SK-MEL-5 (cell line): ENCODE data around the gene PPHLN1. TPM values are rescaled to one million over a fixed set of nuclear protein-coding genes. Genes with fewer than 3 reads are reported as not detected.
"Not testable (repeated sequence)": the region's sequence is repeated elsewhere in the genome, so short reads cannot be mapped to it uniquely, and the experiment has no call there.

Experiments
- DNase-seq: peaks from one replicate; pipeline ENCODE4 v3.0.0-alpha.2; 2016; ENCODE audit warnings: low read depth, low spot score
- in situ Hi-C: cut with HindIII; loops from 2 replicates; pipeline ENCODE4 v1.10.0; 2016; ENCODE audit warnings: low sequenced_read_pairs, high pct_unique_total_duplicates, low pct_unique_long_range_greater_than_20kb
- total RNA-seq: library from RNA; depleted of rRNA; stranded (reverse); fragments of >200 nt; shearing (Covaris generic); gene quantifications from 2 replicates; pipeline ENCODE4 v1.2.3, GENCODE V29; 2014

PPHLN1 gene
- total RNA-seq, 1 experiment from 2014 or later: 94.9 TPM

DNA sequence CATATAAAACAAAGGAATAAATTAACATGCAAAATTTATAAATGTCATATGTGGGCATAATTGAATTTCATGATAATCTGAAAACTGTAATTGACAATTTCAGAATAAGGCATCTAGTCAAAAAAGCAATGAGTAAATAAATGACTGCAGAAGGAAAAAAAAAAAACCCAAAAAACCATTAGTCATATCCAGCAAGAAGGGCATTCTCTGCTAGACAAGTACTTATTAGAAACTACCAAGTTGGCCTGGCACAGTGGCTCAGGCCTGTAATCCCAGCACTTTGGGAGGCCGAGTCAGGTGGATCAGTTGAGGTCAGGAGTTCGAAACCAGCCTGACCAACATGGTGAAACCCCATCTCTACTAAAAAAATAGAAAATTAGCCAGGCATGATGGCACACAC lies 17.6 kb upstream of the PPHLN1 start:
- DNase-seq: no peak
- in situ Hi-C loops: no loop called here

DNA sequence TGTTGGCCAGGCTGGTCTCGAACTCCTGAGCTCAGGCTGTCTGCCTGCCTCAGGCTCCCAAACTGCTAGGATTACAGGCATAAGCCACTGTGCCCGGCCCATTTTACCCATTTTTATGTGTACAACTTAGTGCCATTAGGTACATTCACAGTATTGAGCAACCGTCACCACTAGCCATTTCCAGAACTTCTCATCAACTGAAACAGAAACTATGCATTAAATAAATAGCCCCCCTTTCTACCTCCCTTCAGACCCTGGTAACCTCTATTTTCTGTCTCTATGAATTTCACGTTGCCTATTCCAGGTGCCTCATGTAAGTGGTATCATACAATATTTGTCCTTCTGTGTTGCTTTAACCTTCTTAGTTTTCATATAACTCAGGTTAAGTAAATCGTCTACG lies 16.0 kb upstream of the PPHLN1 start:
- no peak for DNase-seq
- in situ Hi-C loops: no loop called here

DNA sequence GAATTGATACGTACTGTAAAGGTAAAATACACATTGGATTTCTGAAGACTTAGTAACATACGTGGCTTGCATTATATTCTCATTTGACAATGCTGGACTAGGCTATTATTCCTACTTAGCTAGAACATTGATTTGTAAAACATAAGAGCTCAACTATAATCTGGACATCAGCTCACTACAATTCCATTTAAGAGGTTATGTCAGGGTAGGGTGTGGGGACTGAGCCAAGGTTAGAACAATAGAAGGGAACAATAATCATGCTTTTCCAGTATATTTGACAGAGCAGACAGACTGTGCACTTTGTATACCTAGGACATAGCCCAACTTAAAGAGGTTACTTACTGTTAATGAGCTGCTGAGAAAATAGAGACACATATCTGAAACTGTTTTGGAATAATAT lies 10.9 kb upstream of the PPHLN1 start:
- no peak for DNase-seq
- in situ Hi-C loops: no loop called here

DNA sequence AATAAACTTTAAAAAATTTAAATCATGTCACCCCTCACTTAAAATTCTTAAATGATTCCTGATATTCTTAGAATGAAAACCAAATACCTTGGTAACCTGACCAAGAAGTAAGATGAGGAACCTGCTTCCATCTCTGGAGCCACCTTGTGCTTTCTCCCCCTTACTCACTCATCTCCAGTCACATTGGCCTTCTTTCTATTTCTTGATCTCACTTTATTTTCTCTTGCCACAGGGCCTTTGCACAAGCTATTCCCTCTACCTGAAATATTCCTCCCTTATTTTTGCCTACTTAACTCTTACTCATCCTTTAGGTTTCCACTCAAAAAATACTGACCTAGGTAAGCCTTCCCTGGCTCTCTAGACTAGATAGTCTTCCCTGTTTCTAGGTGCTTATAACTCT lies 5.2 kb upstream of the PPHLN1 start:
- in situ Hi-C loops: no loop called here
- DNase-seq: no peak

DNA sequence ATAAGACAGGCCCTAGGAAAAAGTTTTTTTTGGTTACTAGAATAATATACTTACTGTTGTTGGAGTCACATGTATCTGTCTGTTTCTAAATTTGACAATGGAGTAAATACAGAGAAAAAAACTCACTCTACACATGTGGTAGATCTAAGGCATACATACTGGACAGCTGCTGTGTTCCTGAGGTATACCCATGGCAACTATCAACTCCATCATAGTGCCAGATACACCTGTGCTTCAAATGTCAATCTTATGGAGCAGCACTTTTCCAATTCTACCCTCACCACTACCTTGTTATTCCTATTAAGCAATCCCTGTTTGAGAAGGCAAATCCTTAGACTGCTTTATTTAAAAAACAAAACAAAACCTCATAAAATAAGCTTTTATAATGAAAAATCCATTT lies 3.4 kb upstream of the PPHLN1 start:
- DNase-seq: peak; percentile 34
- in situ Hi-C loops: no loop called here

DNA sequence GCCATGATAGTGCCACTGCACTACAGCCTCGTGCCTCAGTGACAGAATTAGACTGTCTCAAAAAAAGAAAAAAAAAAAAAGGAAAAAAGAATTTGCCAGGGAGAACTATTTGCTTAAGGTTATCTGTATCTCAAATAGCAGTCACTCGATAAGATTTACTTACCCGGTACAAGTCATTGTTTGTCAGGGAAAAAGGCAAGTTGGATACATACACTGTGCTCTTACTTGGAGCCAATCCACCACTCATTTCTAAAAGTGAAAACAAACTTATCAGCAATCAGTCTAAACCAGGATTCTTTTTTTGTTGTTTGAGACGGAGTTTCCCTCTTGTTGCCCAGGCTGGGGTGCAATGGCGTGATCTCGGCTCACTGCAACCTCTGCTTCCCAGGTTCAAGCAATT lies 2.1 kb upstream of the PPHLN1 start:
- DNase-seq: no peak
- in situ Hi-C loops: no loop called here

DNA sequence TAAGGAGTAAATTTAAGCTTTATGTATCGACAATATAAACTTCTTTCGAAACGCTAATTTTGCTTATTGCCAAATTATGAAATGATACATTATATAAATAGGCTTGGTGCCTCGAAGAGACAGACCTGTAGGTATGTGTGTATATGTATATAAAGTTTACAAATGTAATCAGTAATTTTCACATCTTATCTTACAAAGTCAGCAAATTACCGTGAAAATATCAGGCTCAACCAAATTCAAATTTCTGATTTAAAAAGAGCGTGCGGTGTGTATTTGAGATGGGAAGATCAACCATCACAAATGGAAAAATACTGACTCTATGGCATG lies 678 bp upstream of the PPHLN1 start:
- in situ Hi-C loops: no loop called here

DNA sequence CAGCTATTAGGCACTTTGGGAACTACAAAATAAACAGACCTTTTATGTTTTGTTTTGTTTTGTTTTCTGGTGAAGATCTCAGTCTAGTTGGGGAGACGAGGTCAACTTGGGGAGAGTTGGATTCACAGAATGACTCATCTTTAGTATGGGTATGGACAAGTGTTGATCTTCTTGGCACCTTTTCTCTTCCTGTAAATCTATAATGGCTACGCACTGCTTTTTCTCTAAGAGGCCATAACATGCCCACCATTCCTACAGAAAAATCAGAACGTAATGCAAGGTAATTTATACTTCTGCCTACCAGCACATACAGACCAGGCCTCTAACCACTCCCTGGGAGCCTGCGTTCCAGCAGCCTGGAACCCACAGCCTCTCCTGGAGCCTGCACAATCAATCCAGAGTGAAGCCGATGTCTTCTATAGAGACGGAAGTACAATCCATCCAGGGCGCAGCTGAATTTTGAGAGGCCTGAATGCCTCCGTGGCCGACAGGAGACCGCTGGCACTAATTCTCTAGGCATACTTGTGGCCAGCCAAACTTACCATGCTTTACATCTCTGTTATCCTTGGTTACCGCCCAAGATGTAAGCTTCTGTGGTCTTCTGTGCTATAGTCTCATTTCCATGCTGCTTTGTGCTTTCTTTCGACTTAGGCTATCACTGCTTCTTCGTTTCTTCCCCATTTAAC lies 717 bp downstream of the PPHLN1 start:
- DNase-seq: peak; percentile 20

More for the DNA sequence above, 678 bp upstream of the PPHLN1 start:
- DNase-seq: no peak

DNA sequence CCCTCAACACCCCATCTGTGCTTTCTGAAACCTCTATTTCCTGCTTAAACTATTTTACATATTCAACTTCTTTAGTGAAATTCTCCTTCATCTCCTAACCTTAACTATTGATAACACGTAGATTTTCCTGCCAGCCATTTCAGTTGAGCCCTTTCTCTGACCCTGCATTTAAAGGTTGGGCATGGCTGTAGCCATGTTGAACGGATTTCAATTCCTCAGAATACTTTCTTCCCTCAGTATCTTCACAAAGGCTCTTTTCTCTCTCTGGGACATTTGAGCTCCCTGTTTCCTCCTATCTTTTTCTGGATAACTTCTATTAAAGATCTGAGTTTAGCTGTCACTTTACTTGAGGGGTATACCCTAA lies 1.2 kb downstream of the PPHLN1 start:
- no peak for DNase-seq
- in situ Hi-C loops: no loop called here

More for the DNA sequence above, 717 bp downstream of the PPHLN1 start:
- in situ Hi-C loops: no loop called here

DNA sequence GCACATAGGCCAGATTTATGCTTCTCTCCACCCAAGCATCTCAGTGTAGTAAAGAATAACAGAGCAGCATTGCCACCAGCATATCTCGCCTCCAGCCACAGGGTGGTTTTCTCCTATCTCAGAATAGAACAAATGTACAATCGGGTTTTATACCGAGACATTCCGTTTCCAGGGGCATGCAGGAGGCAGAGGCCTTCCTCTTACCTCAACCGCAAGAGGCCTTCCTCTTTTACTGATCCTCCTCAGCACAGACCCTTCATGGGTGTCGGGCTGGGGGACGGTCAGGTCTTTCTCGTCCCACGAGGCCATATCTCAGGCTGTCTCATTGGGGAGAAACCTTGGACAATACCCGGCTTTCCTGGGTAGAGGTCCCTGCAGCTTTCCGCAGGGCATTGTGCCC lies 4.1 kb downstream of the PPHLN1 start:
- in situ Hi-C loops: loop anchor here (10.0 kb wide), 1 partner anchor 205 kb away; no protein-coding TSS in a partner anchor
- DNase-seq: not testable (repeated sequence)

DNA sequence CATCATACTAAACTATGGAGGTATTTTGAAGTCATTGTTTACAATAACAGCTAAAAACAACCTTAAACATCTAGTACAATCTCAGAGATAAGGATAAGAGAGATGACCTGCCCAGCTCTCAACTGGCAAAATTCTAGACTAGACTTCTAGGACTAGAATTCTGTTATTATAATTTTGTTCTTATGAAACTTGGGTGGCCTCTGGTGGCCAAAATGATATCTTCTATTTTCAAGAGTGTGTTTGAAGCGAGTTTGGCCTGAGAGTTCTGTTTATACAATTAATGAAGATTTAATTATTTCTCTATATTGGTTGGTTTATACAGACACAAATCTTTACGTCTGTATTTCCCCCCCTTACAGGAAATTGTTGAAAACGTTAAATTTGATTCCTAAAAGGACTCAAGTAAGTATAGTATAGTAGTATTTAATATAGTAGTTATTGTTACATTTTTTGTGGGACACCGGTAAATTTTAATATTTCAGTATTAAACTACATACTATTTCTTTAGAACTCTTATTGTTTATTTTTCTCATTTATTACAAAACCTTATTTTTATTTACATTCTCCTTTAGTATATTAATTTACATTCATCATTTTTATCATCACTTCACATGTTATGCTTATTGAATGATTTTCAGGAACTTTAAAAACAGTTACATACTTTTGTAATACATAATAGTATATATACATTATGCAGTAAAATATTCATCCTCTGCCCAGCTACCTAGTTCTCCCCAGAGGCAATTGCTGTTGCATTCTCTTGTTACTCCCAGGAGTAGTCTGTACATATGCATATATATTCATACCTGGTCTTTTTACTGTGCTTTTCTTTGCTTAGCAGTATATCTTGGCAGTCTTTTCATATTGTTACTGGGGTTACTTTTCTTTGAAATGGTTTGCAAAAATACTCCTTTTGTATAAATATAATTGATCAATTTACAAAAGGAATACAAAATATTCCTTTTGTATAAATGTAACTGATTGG lies 6.6 kb downstream of the PPHLN1 start:
- peak; percentile 70 for DNase-seq
- in situ Hi-C loops: loop anchor here (10.0 kb wide), 1 partner anchor 208 kb away; no protein-coding TSS in a partner anchor

DNA sequence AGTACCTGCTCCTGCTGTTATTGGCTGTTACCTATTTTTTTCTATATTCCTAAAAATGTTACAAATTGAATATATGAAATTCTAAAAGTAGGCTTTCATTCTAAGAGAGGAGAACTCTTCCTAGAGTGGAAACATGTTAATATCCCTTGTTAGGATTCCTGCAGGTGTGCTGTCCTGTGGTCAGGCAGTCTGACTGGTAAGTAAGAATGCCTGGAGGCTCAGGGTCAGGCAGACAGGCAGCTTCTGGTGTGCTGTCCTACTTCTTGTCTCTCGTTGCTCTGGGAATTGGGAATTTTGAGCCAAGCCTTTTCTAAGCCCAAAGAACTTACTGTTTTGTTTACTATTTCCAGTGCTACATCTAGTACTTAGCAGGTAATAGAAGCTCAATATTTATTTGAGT lies 10.3 kb downstream of the PPHLN1 start:
- no peak for DNase-seq
- in situ Hi-C loops: loop anchor here (10.0 kb wide), 1 partner anchor 211 kb away; no protein-coding TSS in a partner anchor

DNA sequence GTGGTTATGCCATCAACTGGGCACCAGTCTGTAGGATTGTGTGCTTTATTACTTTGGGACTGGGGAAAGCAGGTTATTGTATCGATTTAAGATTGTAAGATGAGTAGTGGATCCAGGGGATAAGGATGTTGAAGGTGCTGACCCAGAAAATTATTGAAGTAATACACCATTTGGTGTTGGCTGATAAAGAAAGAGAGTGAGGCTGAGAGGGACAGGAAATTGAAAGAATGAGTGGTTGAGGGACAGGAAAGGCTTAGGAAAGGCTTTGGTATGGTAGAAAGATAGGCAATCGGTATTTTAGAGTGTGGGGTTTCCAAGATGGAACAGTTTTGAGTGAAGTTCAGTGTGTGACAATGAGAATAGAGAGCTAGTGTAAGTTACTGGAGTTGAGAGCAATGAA lies 12.3 kb downstream of the PPHLN1 start:
- in situ Hi-C loops: loop anchor here (10.0 kb wide), 1 partner anchor 213 kb away; no protein-coding TSS in a partner anchor
- DNase-seq: no peak

DNA sequence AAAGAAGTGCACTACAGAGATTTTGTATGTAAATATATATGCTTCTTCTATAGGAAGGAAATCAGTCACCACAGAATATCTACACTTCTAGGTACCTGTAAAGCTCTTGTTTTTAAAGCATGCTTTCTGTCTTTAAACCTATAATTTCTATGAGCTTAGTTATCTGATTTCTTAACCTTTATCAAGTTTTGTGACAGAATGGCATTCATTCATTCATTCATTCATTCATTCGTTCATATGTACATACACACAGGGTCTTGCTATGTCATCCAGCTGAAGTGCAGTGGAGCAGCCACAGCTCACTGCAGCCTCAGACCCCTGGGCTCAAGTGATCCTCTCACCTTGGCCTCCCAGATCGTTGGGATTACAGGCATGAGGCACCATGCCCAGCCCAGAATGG lies 16.1 kb downstream of the PPHLN1 start:
- in situ Hi-C loops: no loop called here
- no peak for DNase-seq

DNA sequence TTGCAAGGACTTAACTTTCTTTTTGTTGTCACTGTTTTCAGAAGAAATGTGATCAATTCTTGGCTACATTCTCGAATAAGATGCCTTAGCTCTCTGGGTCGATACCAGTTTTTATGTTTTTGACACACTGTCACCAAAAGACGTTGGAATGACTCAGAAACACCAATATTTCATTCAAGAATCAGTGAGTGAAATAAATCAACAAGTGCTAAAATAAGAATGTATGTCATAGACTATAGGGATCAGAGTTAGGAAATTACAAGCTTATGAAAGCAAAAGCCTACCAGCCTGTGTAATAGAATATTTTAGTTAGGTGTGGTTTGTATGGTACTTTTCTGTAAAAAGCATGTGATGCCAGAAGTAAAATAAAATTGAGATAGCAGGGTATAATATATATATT lies 17.8 kb downstream of the PPHLN1 start:
- no peak for DNase-seq
- in situ Hi-C loops: no loop called here

DNA sequence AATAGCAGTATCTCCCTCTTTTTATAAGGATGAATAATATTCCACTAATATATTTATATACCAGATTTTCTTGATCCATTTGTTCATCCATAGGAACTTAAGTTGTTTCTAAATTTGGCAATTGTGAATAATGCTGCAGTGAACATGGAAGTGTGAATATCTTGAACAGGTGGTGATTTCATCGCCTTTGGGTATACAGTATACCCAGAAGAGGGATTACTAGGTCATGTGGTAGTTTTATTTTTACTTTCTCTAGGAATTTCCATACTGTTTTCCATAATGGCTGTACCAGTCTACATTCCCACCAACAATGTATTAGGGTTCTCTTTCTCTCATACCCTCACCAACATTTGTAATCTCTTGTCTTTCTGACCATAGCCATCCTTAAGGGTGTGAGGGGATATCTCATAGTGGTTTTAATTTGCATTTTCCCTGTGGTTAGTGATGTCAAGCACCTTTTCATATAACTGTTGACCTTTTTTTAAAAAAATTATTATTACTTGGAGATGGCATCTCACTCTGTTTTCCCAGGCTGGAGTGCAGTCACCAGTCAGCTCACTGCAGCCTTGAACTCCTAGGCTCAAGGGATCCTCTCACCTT lies 20.5 kb downstream of the PPHLN1 start:
- DNase-seq: no peak
- in situ Hi-C loops: no loop called here

DNA sequence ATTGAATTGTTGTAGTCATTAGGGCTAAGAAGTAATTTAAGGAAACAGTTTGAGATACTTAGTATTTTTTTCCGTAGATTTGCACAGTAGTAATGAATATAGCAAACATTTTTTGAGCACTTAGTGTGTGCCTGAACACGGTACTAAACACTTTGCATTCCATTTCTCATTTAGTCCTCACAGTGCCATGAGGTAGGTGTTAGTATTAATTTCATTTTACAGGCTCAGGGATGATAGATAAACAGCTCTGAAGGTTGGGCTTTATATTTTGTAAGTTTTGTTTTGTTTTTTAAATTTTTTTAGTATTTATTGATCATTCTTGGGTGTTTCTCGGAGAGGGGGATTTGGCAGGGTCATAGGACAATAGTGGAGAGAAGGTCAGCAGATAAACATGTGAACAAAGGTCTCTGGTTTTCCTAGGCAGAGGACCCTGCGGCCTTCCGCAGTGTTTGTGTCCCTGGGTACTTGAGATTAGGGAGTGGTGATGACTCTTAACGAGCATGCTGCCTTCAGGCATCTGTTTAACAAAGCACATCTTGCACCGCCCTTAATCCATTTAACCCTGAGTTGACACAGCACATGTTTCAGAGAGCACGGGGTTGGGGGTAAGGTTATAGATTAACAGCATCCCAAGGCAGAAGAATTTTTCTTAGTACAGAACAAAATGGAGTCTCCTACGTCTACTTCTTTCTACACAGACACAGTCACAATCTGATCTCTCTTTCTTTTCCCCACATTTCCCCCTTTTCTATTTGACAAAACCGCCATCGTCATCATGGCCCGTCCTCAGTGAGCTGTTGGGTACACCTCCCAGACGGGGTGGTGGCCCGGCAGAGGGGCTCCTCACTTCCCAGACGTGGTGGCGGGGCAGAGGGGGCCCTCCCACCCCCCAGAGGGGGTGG lies 23.4 kb downstream of the PPHLN1 start:
- peak; percentile 16 for DNase-seq
- in situ Hi-C loops: not testable (repeated sequence)
